ENCODE data around the gene EMX1. TPM values are rescaled to one million over a fixed set of nuclear protein-coding genes. Genes with fewer than 3 reads are reported as not detected.

Gene EMX1
- total RNA-seq, 1 donor from 2014 or later = 0.43 TPM

- no peak overlapping the region for H3K4me3 ChIP-seq
- H3K9me3 ChIP-seq (ENCODE audit: low read depth) = no peaks in the 10 kb centered on the region
- H3K27ac ChIP-seq = no peak overlapping the region
- H3F3A ChIP-seq (ENCODE audit: low read depth) = peaks cover 15% of the 10 kb centered on the region
- H3K4me1 ChIP-seq = peaks cover 29% of the 10 kb centered on the region
- Mint-ChIP-seq H3K36me3 (no peaks in the 10 kb centered on the region), H3K27me3 (ENCODE audit: insufficient read depth, low read depth) (peaks cover 41% of the 10 kb centered on the region), H3K27ac (no peak overlapping the region), H3K9me3 (no peaks in the 10 kb centered on the region), H3K4me3 (no peak overlapping the region), H3K4me1 (peaks cover 16% of the 10 kb centered on the region)
- TF ChIP-seq, protein P1, sequence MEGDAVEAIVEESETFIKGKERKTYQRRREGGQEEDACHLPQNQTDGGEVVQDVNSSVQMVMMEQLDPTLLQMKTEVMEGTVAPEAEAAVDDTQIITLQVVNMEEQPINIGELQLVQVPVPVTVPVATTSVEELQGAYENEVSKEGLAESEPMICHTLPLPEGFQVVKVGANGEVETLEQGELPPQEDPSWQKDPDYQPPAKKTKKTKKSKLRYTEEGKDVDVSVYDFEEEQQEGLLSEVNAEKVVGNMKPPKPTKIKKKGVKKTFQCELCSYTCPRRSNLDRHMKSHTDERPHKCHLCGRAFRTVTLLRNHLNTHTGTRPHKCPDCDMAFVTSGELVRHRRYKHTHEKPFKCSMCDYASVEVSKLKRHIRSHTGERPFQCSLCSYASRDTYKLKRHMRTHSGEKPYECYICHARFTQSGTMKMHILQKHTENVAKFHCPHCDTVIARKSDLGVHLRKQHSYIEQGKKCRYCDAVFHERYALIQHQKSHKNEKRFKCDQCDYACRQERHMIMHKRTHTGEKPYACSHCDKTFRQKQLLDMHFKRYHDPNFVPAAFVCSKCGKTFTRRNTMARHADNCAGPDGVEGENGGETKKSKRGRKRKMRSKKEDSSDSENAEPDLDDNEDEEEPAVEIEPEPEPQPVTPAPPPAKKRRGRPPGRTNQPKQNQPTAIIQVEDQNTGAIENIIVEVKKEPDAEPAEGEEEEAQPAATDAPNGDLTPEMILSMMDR (IDR thresholded peaks at IDR 0.05) = no peak
- TF ChIP-seq EZH2 (IDR thresholded peaks at IDR 0.05) (no peak), EZH2phosphoT487 (IDR thresholded peaks at IDR 0.05) (no peak)
- H3K4me2 ChIP-seq = no peak overlapping the region
- no peaks in the 10 kb centered on the region for H4K20me1 ChIP-seq (ENCODE audit: low read depth)
- no peak overlapping the region for H3K9ac ChIP-seq
- DNase-seq (ENCODE audit: low spot score) = no peak
- no peaks in the 10 kb centered on the region for H3K79me2 ChIP-seq (ENCODE audit: low read depth)
- no peak overlapping the region for H2AFZ ChIP-seq (replicated peaks)
- peaks cover 61% of the 10 kb centered on the region for H3K27me3 ChIP-seq
- H3K36me3 ChIP-seq = no peaks in the 10 kb centered on the region
These were observed 22.8 kb upstream of the EMX1 start for GRCh38 chr2:72894514-72894913.

DNA sequence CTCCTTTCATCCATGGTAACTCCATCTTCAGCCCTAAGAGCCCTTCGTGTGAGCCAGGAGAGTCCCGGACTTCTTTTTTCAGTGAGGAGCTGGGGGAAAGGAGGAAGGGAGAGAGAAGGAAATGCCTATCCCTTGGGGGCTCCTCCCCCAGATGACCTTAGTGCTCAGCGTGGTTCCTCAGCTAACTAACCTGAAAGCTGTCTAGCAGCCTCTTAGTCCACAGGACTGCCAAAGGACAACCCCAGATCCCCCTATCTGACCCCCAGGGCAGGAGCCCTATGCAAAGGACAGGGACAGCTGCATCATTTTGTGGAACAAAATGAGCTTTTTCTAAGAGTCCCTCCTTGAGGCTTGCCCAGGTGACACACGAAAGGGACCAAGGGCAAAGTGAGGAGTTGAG lies 22.2 kb upstream of the EMX1 start:
- H3K9me3 ChIP-seq (ENCODE audit: low read depth) = no peaks in the 10 kb centered on the region
- no peaks in the 10 kb centered on the region for H3K9me3 Mint-ChIP-seq
- H3K4me3 Mint-ChIP-seq = no peak overlapping the region
- H3K27me3 ChIP-seq = peaks cover 60% of the 10 kb centered on the region
- no peak overlapping the region for H3K27ac Mint-ChIP-seq
- no peaks in the 10 kb centered on the region for H3K79me2 ChIP-seq (ENCODE audit: low read depth)
- H3K27ac ChIP-seq = no peak overlapping the region
- peaks cover 16% of the 10 kb centered on the region for H3K4me1 Mint-ChIP-seq
- peaks cover 29% of the 10 kb centered on the region for H3K4me1 ChIP-seq
- no peak overlapping the region for H3K4me3 ChIP-seq
- no peak overlapping the region for H3K9ac ChIP-seq
- H3K36me3 ChIP-seq = no peaks in the 10 kb centered on the region
- H4K20me1 ChIP-seq (ENCODE audit: low read depth) = no peaks in the 10 kb centered on the region
- DNase-seq (ENCODE audit: low spot score) = no peak
- H3K4me2 ChIP-seq = peak overlapping the region; percentile 57
- peaks cover 15% of the 10 kb centered on the region for H3F3A ChIP-seq (ENCODE audit: low read depth)
- H3K27me3 Mint-ChIP-seq (ENCODE audit: insufficient read depth, low read depth) = peaks cover 40% of the 10 kb centered on the region
- no peak overlapping the region for H2AFZ ChIP-seq (replicated peaks)
- H3K36me3 Mint-ChIP-seq = no peaks in the 10 kb centered on the region
- TF ChIP-seq EZH2 (IDR thresholded peaks at IDR 0.05) (no peak), EZH2phosphoT487 (IDR thresholded peaks at IDR 0.05) (no peak)
- TF ChIP-seq, protein P1 (IDR thresholded peaks at IDR 0.05) = no peak

- Mint-ChIP-seq H3K4me3 (no peak overlapping the region), H3K36me3 (no peaks in the 10 kb centered on the region), H3K27me3 (ENCODE audit: insufficient read depth, low read depth) (peaks cover 42% of the 10 kb centered on the region), H3K27ac (no peak overlapping the region), H3K4me1 (peaks cover 16% of the 10 kb centered on the region), H3K9me3 (no peaks in the 10 kb centered on the region)
- Histone ChIP-seq H4K20me1 (ENCODE audit: low read depth) (no peaks in the 10 kb centered on the region), H3K9ac (no peak overlapping the region), H3K9me3 (ENCODE audit: low read depth) (no peaks in the 10 kb centered on the region), H3K4me3 (no peak overlapping the region), H2AFZ (replicated peaks) (no peak overlapping the region), H3K4me2 (no peak overlapping the region), H3K4me1 (peaks cover 29% of the 10 kb centered on the region), H3K27ac (no peak overlapping the region), H3F3A (ENCODE audit: low read depth) (peaks cover 15% of the 10 kb centered on the region), H3K27me3 (peaks cover 64% of the 10 kb centered on the region), H3K36me3 (no peaks in the 10 kb centered on the region), H3K79me2 (ENCODE audit: low read depth) (no peaks in the 10 kb centered on the region)
- TF ChIP-seq, protein P1 (IDR thresholded peaks at IDR 0.05) = no peak
- TF ChIP-seq EZH2phosphoT487 (IDR thresholded peaks at IDR 0.05) (no peak), EZH2 (IDR thresholded peaks at IDR 0.05) (no peak)
- peak; percentile 53 for DNase-seq (ENCODE audit: low spot score)
These were observed 21.5 kb upstream of the EMX1 start for GRCh38 chr2:72895759-72896281.
